ENCODE measurements around the gene DTX4.

DTX4 gene

DNA sequence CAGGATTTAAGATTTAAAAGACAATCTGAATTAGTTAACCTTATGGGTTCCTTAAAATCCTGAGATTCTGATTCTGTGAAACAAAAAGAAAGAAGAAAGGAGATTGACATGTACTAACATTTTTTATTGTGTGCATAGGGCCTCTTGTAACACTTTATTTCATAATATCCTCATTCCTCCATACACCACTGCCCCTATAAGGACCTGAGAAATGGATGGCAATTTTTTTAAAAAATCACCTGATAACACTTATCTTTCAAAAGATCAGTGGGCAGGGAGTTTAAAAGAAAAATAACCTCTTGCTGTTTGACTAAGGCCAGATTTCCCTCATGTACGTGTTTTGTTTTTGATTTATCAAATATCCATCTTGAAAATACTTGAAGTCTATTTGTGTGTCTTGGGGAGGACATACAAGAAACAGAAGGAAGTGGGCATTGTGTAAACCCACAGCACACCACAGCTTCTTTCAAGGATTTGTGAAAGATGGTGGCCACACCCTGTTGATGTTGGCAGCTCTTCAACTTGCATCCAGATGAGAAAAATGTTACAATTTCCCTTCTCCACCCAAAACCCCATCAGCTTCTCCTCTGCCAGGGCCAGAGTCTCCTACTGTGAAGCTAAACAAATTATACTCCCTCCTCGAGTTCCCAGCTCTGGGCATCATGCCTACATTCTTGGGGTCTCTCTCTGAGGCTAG is 75.7 kb downstream of the DTX4 start:
- POLR2A ChIA-PET (ENCODE audit: low non-redundant PET), result no interaction called here
- TF ChIP-seq, protein P1, sequence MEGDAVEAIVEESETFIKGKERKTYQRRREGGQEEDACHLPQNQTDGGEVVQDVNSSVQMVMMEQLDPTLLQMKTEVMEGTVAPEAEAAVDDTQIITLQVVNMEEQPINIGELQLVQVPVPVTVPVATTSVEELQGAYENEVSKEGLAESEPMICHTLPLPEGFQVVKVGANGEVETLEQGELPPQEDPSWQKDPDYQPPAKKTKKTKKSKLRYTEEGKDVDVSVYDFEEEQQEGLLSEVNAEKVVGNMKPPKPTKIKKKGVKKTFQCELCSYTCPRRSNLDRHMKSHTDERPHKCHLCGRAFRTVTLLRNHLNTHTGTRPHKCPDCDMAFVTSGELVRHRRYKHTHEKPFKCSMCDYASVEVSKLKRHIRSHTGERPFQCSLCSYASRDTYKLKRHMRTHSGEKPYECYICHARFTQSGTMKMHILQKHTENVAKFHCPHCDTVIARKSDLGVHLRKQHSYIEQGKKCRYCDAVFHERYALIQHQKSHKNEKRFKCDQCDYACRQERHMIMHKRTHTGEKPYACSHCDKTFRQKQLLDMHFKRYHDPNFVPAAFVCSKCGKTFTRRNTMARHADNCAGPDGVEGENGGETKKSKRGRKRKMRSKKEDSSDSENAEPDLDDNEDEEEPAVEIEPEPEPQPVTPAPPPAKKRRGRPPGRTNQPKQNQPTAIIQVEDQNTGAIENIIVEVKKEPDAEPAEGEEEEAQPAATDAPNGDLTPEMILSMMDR (conservative IDR thresholded peaks at IDR 0.05; ENCODE audit: low read depth), result no peak
- CTCF ChIA-PET, result interaction anchor here (0.5 to 0.7 kb wide), 2 partner anchors 37 to 678 kb away, joined by 3 read pairs; no protein-coding TSS in a partner anchor
- DNase-seq (ENCODE audit: low spot score), result peak; percentile 13
- no peak overlapping the region for H3K27ac ChIP-seq

DNA sequence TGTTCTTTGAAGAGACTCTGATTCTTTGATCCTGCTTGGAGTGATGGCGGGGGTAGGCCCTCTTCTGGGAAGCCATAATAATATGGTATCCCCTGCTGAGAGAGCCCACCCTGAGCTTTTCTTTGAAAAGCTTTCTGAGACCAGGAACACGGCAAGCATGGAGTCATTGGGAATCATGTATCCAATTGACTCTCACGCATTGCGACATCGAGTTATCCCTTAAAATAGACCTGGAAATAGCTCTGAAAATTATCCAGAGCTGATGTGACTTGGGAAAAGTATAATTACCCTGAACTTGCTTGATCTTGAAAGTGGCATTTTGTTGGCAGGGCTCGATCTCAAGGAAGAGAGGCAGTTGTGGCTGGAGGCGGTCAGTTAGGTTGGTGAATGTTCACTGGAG is 77.6 kb downstream of the DTX4 start:
- CTCF ChIA-PET, result no interaction called here

DNA sequence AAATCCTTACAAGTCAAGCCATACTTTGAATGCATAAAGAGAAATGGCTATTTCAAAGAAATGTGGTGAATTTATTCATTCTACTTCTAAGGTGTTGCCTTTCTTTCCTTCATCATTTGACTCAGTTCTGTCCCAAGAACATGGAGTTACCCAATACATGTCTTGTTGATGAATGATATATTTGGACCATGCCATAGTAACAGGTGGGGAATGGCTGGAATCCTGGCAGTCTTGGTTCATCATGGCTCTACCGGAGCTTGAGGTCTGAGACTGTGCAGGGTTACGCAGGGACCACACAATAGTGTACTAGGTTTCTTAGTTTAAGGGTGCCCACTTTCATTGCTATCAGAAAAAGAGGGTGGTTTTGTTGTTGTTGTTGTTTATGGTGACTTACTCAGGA is 81.1 kb downstream of the DTX4 start:
- no peak overlapping the region for H3K27ac ChIP-seq
- ChIA-PET POLR2A (ENCODE audit: low non-redundant PET) (no interaction called here), CTCF (no interaction called here)
- no peak for DNase-seq (ENCODE audit: low spot score)
- TF ChIP-seq, protein P1 (conservative IDR thresholded peaks at IDR 0.05; ENCODE audit: low read depth), result no peak

More for the DNA sequence above, 77.6 kb downstream of the DTX4 start:
- H3K27ac ChIP-seq, result no peak overlapping the region
- TF ChIP-seq, protein P1 (conservative IDR thresholded peaks at IDR 0.05; ENCODE audit: low read depth), result no peak
- no peak for DNase-seq (ENCODE audit: low spot score)
- POLR2A ChIA-PET (ENCODE audit: low non-redundant PET), result no interaction called here

DNA sequence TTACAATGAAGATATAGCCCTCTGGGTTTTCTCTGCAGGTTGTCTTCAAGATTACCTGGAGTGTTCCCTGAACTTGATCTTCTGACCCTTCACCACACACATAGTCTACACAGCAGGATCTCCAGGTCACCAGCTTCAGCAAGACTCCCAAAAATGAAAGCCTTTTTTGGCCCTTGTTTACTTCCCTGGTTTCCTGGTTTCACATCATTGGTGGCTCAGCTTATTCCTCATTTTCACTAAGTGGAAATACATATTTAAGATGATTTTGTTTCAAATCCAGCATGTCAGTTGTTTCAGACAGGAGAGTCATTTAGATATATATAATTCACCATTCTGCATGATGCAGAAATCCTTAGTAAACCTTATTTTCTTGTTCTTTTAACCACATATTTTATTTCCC is 82.4 kb downstream of the DTX4 start:
- DNase-seq (ENCODE audit: low spot score), result no peak

DNA sequence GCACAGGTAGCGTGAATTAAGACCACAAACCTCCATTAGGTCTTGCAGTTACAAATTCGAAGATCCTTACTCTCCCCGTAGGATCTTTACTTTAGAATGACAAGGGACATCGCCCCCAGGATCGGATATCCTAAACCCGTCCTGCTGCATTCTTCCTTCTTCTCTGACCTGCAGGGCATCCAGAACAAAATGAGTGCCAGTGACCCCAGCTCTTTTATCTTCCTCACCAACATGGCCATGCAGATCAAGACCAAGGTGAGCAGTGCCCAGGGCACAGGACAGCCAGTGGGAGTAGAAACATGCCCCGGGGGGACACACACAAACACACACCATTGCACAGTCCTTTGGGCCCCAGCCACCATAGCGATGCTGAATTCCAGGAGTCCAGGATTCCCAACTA is 83.3 kb downstream of the DTX4 start:
- TF ChIP-seq, protein P1 (conservative IDR thresholded peaks at IDR 0.05; ENCODE audit: low read depth), result no peak
- ChIA-PET CTCF (no interaction called here), POLR2A (ENCODE audit: low non-redundant PET) (no interaction called here)
- DNase-seq (ENCODE audit: low spot score), result no peak
- H3K27ac ChIP-seq, result no peak overlapping the region

More for the DNA sequence above, 82.4 kb downstream of the DTX4 start:
- TF ChIP-seq, protein P1 (conservative IDR thresholded peaks at IDR 0.05; ENCODE audit: low read depth), result no peak
- no peak overlapping the region for H3K27ac ChIP-seq
- ChIA-PET CTCF (no interaction called here), POLR2A (ENCODE audit: low non-redundant PET) (no interaction called here)
